Measurements from ENCODE around the gene SRPK2.
"Not testable (repeated sequence)": the region's sequence is repeated elsewhere in the genome, so short reads cannot be mapped to it uniquely, and the experiment has no call there.

SRPK2 gene

DNA sequence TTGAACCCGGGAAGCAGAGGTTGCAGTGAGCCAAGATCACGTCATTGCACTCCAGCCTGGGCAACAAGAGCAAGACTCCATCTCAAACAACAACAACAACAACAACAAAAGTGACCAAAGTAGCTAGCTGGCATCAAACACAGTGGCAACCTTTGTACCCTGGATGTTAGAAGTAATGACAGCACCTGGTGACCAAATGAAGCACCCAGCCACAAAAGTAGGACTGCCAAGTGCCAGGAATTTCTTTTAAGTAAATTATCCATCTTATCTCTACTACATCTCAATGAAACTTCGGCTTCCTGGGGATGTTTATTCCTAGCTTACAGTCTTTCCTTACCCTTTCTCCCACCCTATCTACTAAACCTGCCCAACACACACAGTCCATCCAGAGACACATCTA, 18.8 kb downstream of the SRPK2 start:
- DNase-seq: no peak

DNA sequence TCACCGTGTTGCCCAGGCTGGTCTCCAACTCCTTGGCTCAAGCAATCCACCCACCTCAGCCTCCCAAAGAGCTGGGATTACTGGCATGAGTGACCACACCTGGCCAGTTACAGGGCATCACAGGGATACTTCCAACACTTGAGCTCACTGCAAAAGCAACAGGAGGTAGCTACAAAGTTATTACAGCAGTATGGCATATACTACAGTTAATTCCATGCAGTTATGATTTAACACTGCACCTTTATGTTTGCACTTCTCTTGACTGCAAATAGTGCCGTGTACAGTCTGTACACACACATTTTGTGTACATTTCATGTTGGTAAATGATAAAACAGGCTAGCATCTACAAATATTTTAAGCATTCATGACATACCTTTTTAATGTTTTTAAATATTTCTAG, 21.3 kb downstream of the SRPK2 start:
- DNase-seq: no peak

GRCh38 chr7:105365541-105366534, 22.9 kb downstream of the SRPK2 start:
- no peak for DNase-seq

- no peak for DNase-seq
Observed at GRCh38 chr7:105364684-105365083, 24.0 kb downstream of the SRPK2 start.

- not testable (repeated sequence) for DNase-seq
Observed at GRCh38 chr7:105363657-105364056, 25.1 kb downstream of the SRPK2 start.

DNA sequence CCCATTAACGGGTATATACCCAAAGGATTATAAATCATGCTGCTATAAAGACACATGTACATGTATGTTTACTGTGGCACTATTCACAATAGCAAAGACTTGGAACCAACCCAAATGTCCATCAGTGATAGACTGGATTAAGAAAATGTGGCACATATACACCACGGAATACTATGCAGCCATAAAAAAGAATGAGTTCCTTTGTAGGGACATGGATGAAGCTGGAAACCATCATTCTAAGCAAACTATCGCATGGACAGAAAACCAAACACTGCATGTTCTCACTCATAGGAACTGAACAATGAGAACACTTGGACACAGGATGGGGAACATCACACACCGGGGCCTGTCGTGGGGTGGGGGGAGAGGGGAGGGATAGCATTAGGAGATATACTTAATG, 26.0 kb downstream of the SRPK2 start:
- DNase-seq: not testable (repeated sequence)

DNA sequence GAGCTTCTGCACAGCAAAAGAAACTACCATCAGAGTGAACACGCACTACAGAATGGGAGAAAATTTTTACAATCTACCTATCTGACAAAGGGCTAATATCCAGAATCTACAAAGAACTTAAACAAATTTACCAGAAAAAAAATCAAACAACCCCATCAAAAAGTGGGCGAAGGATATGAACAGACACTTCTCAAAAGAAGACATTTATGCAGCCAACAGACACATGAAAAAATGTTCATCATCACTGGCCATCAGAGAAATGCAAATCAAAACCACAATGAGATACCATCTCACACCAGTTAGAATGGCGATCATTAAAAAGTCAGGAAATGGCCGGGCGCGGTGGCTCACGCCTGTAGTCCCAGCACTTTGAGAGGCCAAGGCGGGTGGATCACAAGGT, 26.7 kb downstream of the SRPK2 start:
- DNase-seq: not testable (repeated sequence)

- not testable (repeated sequence) for DNase-seq
Observed at GRCh38 chr7:105360149-105360548, 28.6 kb downstream of the SRPK2 start.

GRCh38 chr7:105355701-105356100, 33.0 kb downstream of the SRPK2 start:
- no peak for DNase-seq

DNA sequence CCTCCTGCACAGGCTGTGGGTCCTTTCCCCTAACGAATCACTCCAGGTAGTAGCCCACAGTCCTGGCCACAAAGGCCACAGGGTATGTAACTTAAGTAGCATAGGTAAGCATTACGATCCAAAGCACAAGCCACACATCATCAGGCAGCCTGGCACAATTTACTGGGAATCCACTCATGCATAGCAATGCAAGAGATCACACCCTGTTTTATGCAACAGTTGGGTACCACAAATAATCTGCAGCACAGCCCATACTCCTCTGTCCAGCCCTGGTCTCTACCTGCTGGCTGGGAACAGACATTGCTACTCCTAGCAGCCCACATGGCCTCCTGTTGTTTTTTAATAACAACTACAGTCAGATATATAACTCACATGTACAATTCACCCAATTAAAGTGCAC, 34.3 kb downstream of the SRPK2 start:
- no peak for DNase-seq

- no peak for DNase-seq
Observed at GRCh38 chr7:105353752-105354328, 34.9 kb downstream of the SRPK2 start.

DNA sequence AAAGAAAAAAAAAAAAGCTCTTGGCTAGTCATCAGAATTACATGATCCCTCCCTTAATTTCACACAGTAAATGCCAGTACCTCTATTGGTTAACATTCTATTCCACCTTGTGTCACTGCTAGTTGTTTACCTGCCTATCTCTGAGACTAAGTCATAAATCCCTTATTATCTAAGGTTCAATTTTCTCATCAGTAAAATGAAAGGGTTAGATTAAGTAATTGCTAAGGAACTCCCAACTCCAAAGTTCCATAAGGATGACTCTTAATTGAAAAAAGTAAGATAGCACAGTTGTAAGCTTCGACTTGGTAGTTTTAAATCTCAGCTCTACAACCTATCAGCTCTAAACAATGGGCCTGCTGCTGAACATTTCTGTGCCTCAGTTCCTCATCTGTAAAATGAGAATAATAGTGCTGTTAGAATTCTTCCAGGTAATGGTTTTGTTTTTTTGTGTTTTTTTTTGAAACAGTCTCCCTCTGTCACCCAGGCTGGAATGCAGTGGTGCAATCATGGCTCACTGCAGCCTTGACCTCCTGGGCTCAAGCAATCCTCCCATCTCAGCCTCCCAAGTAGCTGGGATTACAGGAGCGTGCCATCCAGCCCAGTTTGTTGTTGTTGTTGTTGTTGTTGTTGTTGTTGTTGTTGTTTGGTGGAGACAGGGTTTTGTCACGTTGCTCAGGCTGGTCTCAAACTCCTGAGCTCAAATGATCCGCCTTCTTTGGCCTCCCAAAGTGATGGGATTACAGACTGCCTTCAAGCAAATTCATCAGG, 35.6 kb downstream of the SRPK2 start:
- no peak for DNase-seq

DNA sequence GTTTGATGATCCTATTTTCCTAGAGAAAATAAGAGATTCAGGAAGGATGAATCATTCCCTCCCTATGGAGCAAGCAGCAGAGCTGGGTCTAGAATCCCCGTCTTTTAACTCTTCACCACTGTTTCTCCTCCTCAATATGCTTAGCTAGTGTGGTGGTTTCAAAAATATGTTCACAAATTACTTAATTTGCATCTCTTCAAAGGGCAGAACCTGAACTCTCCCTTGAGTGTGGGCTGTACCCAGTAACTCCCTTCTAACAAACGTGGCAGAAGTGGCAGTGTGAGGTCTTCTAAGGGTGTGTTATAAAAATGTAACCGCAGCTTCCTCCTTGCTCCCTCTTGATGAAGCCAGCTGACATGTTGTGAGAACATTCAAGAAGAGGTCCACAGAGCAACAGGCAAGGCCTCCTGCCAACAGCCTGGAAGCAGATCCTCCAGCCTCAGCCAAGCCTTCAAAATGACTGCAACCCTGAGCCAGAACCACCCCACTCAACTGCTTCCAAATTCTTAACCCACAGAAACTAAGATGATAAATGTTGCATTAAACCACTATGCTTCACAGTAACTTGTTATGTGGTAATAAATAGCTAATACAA, 36.6 kb downstream of the SRPK2 start:
- peak; percentile 69 for DNase-seq

DNA sequence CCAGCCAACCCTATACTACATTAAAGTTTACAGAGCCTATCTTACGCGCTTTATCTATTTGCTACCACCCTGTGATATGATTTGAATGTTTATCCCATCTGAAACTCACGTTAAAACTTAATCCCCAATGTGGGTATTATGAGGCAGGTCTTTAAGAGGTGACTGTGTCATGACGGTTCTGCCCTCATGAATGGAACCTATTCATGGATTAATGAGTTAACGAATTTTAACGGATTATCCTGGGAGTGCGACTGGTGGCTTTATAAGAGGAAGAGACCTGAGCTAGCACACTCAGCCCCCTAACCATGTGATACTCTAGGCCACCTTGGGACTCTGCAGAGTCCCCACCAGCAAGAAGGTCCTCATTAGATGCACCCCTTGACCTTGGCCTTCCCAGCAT, 37.8 kb downstream of the SRPK2 start:
- DNase-seq: no peak

DNA sequence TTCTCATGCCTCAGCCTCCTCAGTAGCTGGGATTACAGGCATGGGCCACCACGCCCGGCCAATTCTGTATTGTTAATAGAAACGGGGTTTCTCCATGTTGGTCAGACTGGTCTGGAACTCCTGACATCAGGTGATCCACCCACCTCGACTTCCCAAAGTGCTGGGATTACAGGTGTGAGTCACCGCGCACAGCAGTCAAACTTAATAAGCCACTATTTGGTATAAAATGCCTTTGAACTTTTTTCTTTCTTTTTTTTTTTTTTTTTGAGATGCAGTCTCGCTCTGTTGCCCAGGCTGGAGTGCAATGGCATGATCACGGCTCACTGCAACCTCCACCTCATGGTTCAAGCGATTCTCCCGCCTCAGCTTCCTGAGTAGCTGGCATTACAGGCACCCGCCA, 40.5 kb downstream of the SRPK2 start:
- not testable (repeated sequence) for DNase-seq

DNA sequence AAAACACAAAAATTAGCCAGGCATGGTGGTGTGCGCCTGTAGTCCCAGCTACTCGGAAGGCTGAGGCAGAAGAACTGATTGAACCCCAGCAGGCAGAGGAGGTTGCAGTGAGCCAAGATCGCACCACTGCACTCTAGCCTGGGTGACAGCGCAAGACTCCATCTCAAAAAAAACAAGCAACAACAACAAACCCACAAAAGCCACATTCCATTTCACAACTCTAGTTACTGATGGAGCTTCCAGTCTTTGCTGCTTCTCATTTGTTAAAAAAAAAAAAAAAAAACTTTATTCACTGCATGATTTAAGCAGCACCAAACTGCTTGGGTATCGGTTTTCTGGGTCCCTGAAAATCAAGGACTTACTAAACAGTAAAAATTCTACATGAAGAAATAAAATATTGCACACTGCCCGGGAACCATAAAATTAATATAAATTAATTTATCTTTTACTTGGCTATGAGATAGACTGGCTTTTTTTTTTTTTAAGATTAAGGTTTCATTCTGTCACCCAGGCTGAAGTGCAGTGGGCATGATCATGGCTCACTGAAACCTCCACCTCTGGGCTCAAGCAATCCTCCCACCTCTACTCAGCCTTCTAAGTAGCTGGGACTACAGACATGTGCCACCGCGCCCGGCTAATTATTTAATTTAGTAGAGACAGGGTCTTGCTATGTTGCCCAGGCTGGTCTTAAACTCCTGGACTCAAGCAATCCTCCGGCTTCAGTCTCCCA, 42.0 kb downstream of the SRPK2 start:
- no peak for DNase-seq

GRCh38 chr7:105346138-105346537, 42.6 kb downstream of the SRPK2 start:
- no peak for DNase-seq

DNA sequence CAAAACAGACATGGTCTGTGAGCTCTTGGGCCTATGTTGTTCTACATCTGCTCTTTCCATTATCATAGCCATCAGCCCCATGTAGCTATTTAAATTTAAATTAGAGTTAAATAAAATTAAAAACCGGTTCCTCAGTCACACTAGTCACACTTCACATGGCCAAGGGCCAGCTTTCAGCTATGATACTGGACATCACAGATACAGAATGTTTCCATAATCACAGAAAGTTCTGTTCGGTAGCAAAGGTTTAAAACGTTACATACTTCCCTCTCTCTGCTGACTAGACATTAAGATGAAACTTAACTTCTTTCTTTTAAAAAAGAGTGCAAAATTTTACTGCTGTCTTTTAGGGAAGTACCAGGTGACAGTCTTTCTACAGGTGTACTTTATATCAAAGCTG, 43.0 kb downstream of the SRPK2 start:
- no peak for DNase-seq

- no peak for DNase-seq
Observed at GRCh38 chr7:105345003-105345402, 43.7 kb downstream of the SRPK2 start.

DNA sequence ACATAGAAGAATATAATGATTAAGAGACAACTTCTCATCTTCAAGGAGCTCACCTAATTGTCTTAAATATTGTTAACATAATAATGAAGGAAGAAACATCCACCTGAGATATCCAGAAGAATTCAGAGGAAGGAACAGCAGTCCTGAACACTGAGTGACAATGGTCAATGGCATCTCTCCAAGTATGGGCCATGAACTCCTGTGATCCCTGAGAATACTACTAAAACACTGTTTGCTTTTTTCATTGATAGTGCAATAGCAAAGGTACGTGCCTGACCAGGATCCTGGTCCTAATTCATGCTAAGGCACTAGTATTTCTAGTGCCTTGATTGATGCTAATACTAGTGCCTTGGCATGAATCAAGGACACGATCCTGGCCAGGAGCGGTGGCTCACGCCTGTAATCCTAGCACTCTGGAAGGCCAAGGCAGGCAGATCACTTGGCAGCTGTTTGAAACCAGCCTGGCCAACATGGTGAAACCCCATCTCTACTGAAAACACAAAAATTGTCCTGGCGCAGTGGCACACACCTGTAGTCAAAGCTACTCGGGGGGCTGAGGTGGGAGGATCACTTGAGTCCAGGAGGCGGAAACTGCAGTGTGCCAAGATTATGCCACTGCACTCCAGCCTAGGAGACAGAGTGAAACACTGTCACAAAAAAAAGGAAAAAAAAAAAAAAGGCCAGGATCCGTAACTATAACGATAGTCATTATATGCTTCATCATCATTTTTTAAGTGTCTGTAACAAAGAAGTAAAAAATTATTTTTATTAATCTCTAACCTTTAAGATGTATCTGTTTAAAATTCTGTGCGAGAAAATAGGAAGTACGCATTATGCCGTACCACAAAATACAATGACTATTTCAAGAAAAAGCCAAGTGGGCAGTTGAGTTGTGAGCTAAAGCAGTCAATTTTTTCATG, 49.1 kb downstream of the SRPK2 start:
- DNase-seq: no peak

DNA sequence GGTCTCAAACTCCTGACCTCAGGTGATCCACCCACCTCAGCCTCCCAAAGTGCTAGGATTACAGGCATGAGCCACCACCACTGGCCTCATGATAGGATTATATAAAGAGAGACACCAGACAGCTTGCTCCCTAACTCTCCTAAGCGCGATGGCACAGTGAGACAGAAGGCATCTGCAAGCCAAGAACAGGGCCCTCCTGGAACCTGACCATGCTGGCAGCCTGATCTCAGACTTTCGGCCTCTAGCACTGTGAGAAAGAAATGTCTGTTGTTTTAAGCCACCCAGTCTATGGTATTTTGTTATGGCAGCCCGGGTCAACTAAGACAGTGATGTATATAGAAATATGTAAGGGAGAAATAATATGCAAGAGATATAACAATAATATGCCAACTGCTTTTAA, 51.2 kb downstream of the SRPK2 start:
- DNase-seq: no peak

Measured in midbrain (tissue), 1 donor.